GM21576 (cell line): ENCODE measurements around the gene LRRC8B.
A peak's percentile ranks its signal among the peaks of the same experiment; 100 is the strongest.

Experiments used
- ATAC-seq: cut with Tn5 transposase; IDR thresholded peaks from one replicate; pipeline ENCODE4 v1.9.1; 2021; ENCODE audit warnings: mild to moderate bottlenecking, moderate library complexity; ENCODE audit not compliant: unreplicated experiment

The LRRC8B gene

DNA sequence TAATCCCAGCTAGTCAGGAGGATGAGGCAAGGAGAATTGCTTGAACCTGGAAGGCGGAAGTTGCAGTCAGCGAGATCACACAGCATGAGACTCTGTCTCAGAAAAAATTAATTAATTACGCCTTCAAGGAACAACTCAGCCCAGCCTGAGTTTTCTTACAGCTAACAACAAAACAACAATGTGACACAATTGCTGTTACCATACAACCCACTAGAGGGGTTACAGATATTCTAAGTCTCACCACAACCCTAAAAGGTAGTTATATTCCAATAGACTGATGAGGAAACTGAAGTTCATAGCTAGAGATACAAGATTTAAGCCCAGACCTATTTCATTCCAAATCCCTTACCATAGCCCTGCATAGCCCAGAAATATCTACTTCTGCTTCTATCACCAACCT, 105.4 kb downstream of the LRRC8B start:
- ATAC-seq: no peak

DNA sequence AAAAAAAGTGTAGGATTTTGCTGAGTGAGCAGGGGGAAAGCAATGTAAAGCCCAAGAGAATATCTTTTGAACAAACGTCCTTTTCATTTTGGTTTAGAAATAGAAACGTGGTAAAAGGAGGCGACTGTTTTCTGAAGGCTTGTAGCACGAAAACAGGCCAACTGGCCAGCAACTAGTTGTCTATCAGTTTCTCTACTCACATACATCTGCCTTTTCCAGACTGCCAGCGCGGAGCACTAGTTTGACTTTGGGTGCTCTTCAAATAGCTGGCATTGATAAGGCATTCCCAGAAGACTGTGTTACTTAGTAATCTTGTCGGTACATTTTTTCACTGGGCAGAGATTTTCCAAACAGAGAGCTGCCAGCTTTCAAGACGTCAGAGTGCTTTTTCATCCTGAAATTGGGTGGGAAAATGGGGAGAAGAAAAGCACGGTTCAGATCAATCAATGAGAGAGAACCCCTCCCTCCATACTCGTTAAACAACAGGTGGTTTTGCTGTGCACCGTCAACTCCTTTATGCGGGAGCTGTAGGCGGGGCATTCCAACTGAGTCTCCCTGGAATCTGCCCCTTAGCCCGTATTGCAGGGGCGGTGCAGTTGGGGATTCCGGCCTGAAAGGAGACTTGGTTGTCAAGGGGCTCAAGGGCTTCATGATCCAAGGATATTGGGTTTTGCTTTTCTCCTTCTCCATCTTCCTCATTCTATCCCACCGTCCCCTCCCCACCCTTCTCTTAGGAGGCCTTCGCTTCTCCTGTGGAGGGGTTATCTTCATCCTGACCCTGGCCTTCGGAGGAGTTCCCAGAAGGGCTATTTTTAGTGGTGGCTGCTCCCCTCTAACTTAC, 107.4 kb downstream of the LRRC8B start:
- ATAC-seq: no peak

DNA sequence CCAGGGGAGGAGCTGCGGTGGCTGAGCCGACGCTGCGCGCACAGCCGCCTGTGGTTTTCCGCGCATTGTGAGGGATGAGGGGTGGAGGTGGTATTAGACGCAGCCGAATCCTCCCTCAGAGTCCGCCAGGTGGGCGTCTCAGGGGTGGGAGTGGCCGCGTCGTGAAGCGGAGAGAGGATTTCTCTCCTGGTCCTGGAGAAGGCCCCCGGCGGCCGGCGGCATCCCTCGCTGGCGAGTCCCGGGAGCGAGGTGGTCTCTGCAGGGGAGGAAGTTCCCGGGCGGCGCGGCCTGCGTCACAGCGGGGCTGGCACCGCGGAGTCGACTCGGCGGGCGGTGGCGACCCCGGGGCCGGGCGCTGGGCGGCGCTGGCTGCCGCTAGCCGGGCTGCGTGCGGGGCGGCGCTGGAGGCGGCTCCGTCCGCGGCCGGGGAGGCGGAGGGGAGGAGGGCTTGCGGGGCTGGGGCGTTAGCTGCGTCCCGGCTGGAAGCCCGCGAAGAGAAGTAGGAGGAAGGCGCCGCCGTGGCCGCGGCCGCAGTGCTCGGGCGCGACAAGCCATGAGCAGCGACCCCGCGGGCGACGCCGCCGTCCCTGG, 108.1 kb downstream of the LRRC8B start, which contains the start of gene LRRC8C:
Gene LRRC8C, plus strand, starts transcription at position 464 of the 591 bp plus-strand sequence. CDS start 53,354 bp downstream, outside the sequence.
- ATAC-seq: peak; percentile 83

DNA sequence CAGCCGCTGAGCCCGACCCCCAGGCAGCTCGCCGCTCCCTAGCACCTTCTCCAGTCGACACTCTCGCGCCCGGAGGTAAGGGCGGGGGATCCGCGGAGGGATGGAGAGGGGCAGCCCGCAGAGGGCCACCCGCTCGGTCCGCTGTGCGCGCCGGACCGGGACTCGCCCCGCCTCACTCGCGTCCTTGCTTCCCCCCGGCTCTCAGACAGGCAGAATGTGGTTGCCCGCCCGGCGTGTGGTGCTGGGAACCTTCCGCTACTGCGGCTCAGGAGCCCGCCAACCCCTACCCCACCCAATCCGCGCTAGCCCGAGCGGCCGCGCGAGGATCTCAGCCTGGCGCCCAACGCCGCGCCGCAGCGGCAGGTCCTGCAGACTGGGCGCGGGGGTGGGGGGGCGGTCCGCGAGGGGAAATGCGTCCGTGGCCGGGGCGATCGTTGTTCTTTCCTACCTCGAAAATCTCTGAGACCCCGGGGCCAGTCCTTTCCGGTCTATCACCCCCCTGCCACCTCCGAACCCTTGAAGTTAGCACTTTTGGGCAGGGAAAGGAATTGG, 108.7 kb downstream of the LRRC8B start:
- ATAC-seq: peak; percentile 46

DNA sequence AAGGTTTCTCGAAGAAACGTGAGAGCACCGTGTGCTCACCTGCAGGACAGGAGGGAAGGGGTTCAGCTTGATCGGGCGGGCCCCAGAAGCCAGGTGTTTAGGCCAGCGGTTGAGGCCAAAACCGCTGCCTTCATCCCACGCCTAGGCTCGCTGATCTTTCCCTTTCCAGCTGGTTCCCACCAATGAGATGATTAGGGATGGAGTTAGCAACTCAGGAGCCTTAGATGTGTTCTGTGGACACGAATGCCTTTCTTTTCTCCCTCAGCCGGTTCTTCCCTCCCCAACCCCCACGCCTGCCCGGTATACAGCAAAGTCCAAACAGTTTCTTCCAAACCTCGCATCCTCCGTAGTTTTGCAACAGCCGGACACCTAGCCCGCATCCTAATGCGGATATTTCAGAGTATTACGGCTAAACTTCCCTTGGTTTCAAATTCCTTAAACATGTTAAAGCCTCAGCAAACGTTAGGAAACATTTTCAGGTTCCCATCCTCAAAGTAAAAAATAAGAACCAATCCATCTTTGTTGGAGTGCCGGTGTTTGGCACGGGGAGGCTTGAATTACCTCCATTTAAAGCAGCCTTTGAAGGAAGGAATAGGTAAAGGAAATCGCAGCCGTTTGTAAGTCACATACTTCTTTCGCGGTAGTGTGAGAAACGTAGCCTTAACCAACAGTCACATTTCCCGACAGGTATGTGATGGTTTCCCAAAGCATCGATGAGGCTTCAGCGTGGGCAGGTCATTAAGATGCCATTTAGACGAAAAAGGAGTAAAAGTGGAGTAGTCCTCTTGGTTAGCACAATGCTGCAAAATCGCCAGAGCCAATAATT, 109.4 kb downstream of the LRRC8B start:
- no peak for ATAC-seq

DNA sequence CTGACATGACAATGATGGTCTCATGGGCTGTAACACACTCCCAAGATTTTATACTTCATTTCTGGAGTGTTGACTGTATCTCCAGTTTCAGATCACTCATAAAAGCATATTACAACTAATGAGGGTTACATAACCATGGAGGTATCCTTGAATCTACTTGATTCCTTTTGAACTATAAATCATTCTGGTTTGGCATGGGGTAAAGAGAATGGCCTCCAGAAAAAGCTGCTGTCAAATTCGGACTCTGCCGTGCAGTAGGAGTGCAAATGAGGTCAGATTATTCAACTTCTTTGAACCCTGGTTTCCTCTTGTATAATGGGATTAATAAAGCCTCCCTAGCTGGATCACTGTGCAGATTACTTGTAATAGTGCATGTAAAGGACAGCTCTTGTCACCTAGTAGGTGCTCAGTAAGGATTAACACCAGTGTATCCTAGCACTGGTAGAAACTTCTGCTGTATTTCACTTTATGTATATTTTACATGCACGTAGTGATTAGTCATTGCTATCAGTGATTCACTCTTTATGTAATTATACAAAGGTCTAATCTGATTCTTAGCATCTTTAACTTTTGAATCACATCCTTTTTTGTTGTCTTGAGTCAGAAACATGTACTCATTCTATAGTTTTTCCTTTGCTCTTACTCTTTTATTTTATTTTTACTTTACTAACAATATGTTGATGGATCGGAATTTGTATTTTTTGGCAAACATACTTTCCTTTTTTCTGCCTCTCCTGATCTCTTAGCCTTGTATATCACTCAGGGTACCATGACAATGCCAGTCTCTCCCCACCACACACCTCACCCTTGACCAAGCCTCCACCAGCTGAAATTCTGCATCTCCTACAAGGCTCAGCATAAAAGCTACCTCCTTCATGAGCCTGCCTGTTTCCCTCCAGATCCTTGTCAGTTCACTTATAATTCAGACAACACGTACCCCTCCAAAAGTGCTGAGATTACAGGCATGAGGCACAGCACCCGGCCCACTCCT, 111.5 kb downstream of the LRRC8B start:
- ATAC-seq: no peak

DNA sequence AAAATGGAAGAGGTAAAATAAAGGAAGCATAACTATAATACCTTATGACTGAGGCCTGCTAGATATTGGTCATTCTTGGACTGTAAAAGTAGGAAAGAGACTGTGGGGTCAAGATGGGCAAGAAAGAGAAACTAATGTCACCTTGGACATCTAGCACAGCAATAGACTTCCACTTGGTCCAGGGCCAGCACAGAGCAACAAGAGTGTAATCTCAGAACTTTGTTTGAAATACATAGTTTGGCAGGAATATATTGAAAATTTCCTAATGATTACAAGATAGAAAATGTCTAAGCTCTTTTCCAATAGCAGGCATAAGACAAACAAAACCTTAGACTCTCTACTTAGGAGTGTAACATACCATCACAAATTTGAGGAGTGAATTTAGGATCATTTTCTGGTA, 112.9 kb downstream of the LRRC8B start:
- no peak for ATAC-seq

DNA sequence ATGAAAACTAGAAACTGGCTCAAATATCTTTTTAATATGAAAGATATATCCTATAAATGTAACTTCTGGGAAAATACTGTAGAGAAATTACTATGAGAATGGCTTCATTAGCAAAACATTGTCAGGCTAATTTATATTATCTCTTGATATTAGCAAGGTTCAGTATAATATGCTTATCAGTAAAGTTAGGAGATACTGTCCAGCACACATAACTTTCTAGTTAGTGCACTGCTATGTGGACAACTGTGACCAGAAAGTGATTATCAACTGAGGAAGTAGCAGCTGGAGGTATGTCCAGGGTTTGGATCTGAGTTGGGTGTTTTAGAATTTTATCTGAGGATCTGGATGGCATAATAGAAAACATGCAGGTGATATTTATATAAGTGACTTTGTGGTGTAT, 115.8 kb downstream of the LRRC8B start:
- no peak for ATAC-seq

DNA sequence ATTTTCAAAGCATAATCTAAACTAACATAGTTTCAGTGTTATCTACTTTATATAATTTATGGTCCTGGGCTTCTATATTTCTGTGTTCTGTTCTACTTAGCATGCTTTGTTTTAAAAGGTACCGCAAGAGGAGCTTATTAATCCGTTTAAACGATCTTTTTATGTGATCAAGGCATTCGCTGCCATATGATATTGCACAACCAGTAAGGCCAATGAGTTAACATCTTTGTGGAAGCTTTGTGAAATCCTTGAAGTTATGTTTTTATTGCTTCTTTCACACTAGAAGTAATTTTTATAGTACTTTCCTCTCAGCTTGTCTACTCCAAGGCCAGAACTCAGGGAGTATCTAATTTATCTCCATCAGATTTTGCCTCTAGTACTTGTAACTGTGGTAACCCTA, 117.2 kb downstream of the LRRC8B start:
- ATAC-seq: no peak

DNA sequence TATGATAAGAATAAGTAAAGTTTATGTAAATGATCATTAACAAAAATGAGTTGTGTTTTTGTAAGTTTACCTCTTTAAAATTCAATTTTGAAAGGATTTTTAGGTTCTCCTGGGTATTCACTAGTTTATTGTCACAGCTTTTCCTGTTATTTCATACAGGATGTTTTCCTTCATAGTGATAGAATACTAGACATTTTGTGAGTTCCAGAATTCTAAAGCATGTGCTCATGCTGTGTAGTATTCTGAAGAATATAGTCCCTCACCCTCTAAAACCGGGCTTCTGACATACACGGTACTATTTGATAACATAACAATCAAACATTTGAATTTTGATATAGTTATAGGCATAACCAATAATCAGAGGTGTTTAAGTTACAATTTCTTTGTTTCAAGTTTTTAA, 118.9 kb downstream of the LRRC8B start:
- ATAC-seq: no peak

DNA sequence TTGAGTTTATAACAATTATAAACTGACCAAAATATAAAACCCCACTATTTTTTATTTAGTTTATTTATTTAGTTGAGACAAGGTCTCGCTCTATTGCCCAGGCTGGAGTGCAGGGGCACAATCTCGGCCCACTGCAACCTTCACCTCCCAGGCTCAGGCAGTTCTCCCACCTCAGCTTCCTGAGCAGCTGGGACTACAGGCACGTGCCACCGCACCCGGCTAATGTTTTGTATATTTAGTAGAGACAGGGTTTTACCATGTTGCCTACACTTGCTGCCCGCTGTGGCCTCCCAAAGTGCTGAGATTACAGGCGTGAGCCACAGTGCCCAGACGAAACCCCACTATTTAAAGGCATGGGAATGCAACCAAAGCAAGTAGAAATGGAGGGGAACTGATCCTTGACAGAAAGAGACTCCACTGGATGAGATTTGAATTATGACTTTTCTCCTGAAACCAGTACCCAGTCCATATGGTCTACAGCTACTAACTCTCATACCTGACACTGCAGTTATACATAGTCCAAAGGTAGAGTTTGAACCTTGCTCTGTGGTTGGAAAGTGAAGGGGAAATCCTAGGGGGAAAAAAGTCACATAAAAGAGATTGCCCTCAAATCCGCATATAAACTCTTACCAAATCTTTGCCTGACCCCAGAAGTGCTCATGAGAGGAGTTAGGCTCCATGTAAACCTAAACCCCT, 119.6 kb downstream of the LRRC8B start:
- no peak for ATAC-seq

DNA sequence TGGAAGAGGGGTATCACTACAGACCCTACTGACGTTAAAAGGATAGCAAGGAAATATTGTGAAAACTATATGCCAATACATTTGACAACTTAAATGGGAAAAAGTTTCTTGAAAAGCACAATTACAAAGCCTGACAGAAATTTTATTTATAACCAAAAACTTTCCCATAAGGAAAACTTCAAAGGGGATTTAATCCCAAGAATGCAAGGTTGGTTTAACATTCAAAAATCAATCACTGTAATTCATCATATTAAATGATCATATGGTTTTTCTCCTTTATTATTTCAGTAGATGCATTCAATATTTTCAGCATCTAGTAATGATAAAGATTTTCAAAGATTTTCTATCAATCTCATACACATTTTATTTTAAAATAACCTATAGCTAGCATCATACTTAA, 121.6 kb downstream of the LRRC8B start:
- no peak for ATAC-seq
